DMS53 treated with DMSO at 0.1 percent for 48 hours (cell line): ENCODE results near the gene CAMK2B.
A peak's percentile ranks its signal among the peaks of the same experiment; 100 is the strongest.

Experiments used
- DNase-seq: peaks from one replicate; lab custom pipeline; 2025; ENCODE audit not compliant: unreplicated experiment; lab: John Stamatoyannopoulos, UW

The CAMK2B gene

GRCh38 chr7:44330331-44330730 lies 4.9 kb upstream of the CAMK2B start:
- DNase-seq = no peak

- no peak for DNase-seq
Measured at GRCh38 chr7:44329888-44330287, 4.5 kb upstream of the CAMK2B start.

- DNase-seq = no peak
Measured at GRCh38 chr7:44329081-44329480, 3.7 kb upstream of the CAMK2B start.

GRCh38 chr7:44327981-44328380 lies 2.6 kb upstream of the CAMK2B start:
- DNase-seq = no peak

- DNase-seq = no peak
Measured at GRCh38 chr7:44326261-44327125, 1.1 kb upstream of the CAMK2B start.

GRCh38 chr7:44325811-44326241 lies 432 bp upstream of the CAMK2B start:
- DNase-seq = peak; percentile 22

GRCh38 chr7:44324481-44325200 lies 753 bp downstream of the CAMK2B start:
- no peak for DNase-seq

- no peak for DNase-seq
Measured at GRCh38 chr7:44324204-44324480, 1.3 kb downstream of the CAMK2B start.

- no peak for DNase-seq
Measured at GRCh38 chr7:44323381-44324203, 1.8 kb downstream of the CAMK2B start.

- no peak for DNase-seq
Measured at GRCh38 chr7:44322631-44323363, 2.6 kb downstream of the CAMK2B start.

- no peak for DNase-seq
Measured at GRCh38 chr7:44321796-44322195, 3.6 kb downstream of the CAMK2B start.

GRCh38 chr7:44320794-44321371 lies 4.5 kb downstream of the CAMK2B start:
- DNase-seq = peak; percentile 21

- DNase-seq = no peak
Measured at GRCh38 chr7:44320141-44320540, 5.3 kb downstream of the CAMK2B start.

GRCh38 chr7:44318332-44318731 lies 7.1 kb downstream of the CAMK2B start:
- no peak for DNase-seq

- no peak for DNase-seq
Measured at GRCh38 chr7:44315301-44315903, 10.0 kb downstream of the CAMK2B start.

- no peak for DNase-seq
Measured at GRCh38 chr7:44313621-44314031, 11.8 kb downstream of the CAMK2B start.

- DNase-seq = no peak
Measured at GRCh38 chr7:44313016-44313415, 12.4 kb downstream of the CAMK2B start.

GRCh38 chr7:44311561-44312495 lies 13.6 kb downstream of the CAMK2B start:
- DNase-seq = no peak

- no peak for DNase-seq
Measured at GRCh38 chr7:44310221-44310848, 15.1 kb downstream of the CAMK2B start.
